ENCODE results near the gene DENND1A. TPM values are rescaled to one million over a fixed set of nuclear protein-coding genes. Genes with fewer than 3 reads are reported as not detected.

The DENND1A gene
- total RNA-seq, 1 experiment from 2014 or later: 29.7 TPM

DNA sequence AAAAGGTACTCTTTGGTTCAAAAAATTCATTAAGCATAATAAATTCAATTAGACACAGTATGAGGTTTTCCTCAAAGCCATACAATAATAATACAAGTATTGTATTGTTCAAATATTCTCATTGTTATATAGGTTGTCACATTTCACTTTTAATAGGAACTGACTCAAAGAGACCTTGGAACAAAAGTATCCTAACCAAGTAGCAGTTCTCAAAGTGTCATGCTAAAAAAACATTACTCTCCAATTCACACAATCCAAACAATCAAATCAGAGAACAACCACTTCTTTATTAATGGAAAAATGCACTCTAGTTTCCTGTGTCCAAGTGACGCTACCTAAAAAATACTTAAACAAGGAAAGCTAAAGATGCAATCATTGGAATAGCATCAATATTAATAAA lies 115.4 kb downstream of the DENND1A start:
- Histone ChIP-seq H3K36me3 (ENCODE audit: low read depth, low read length) (no peaks in the 10 kb centered on the region), H4K20me1 (ENCODE audit: low read length) (no peaks in the 10 kb centered on the region), H3K9me3 (ENCODE audit: low read length) (no peaks in the 10 kb centered on the region), H2AFZ (ENCODE audit: low read length) (no peak overlapping the region), H3F3A (ENCODE audit: low read length, unreplicated experiment) (no peaks in the 10 kb centered on the region), H3K4me1 (ENCODE audit: insufficient read depth, low read length) (no peaks in the 10 kb centered on the region), H3K27me3 (ENCODE audit: low read length) (no peaks in the 10 kb centered on the region), H3K4me2 (ENCODE audit: low read length) (no peak overlapping the region), H3K79me2 (ENCODE audit: low read length) (no peaks in the 10 kb centered on the region), H3K4me3 (ENCODE audit: low read length) (no peak overlapping the region), H3K9me2 (replicated peaks; ENCODE audit: low read length) (no peaks in the 10 kb centered on the region), H3K27ac (ENCODE audit: low read length) (no peak overlapping the region), H3K9ac (ENCODE audit: low read length) (no peak overlapping the region)
- ATAC-seq (no peak), DNase-seq (no peak)
- TF ChIP-seq, protein P1, sequence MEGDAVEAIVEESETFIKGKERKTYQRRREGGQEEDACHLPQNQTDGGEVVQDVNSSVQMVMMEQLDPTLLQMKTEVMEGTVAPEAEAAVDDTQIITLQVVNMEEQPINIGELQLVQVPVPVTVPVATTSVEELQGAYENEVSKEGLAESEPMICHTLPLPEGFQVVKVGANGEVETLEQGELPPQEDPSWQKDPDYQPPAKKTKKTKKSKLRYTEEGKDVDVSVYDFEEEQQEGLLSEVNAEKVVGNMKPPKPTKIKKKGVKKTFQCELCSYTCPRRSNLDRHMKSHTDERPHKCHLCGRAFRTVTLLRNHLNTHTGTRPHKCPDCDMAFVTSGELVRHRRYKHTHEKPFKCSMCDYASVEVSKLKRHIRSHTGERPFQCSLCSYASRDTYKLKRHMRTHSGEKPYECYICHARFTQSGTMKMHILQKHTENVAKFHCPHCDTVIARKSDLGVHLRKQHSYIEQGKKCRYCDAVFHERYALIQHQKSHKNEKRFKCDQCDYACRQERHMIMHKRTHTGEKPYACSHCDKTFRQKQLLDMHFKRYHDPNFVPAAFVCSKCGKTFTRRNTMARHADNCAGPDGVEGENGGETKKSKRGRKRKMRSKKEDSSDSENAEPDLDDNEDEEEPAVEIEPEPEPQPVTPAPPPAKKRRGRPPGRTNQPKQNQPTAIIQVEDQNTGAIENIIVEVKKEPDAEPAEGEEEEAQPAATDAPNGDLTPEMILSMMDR (conservative IDR thresholded peaks at IDR 0.05; ENCODE audit: low read depth, low read length): no peak
- TF ChIP-seq EZH2 (IDR thresholded peaks at IDR 0.05; ENCODE audit: low read length, unreplicated experiment) (no peak), EZH2phosphoT487 (IDR thresholded peaks at IDR 0.05; ENCODE audit: borderline replicate concordance, low read length) (no peak)
- ChIA-PET CTCF (no interaction called here), POLR2A (ENCODE audit: unreplicated experiment) (no interaction called here)
- intact Hi-C loops (cut with micrococcal nuclease): no loop called here
- BruUV-seq (replicated peaks): no TSS peak

DNA sequence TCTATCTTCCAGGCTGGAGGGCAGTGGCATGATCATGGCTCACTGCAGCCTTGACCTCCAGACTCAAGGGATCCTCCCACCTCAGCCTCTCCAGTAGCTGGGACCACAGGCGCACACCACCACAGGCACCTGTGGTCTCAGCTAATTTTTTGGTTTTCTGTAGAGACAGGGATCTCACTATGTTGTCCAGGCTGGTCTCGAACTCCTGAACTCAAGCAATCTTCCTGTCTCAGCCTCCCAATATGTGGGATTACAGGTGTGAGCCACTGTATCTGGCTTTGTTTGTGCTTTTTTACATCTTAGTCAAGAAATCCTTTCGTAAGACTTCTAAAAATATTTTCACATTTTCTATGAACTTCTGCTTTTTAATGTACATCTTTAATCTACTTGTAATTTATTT lies 116.9 kb downstream of the DENND1A start:
- no peak for TF ChIP-seq EZH2 (IDR thresholded peaks at IDR 0.05; ENCODE audit: low read length, unreplicated experiment)
- TF ChIP-seq, protein P1 (conservative IDR thresholded peaks at IDR 0.05; ENCODE audit: low read depth, low read length): no peak
- TF ChIP-seq EZH2phosphoT487 (IDR thresholded peaks at IDR 0.05; ENCODE audit: borderline replicate concordance, low read length): no peak
- H3K36me3 ChIP-seq (ENCODE audit: low read depth, low read length): no peaks in the 10 kb centered on the region
- ATAC-seq (no peak), DNase-seq (no peak)
- ChIA-PET CTCF (no interaction called here), POLR2A (ENCODE audit: unreplicated experiment) (no interaction called here)
- no peaks in the 10 kb centered on the region for H4K20me1 ChIP-seq (ENCODE audit: low read length)
- H3K9ac ChIP-seq (ENCODE audit: low read length): no peak overlapping the region
- H3K9me2 ChIP-seq (replicated peaks; ENCODE audit: low read length): no peaks in the 10 kb centered on the region
- intact Hi-C loops (cut with micrococcal nuclease): no loop called here
- H3K4me1 ChIP-seq (ENCODE audit: insufficient read depth, low read length): no peaks in the 10 kb centered on the region
- H3K4me2 ChIP-seq (ENCODE audit: low read length): no peak overlapping the region
- no peaks in the 10 kb centered on the region for H3K9me3 ChIP-seq (ENCODE audit: low read length)
- H3K27ac ChIP-seq (ENCODE audit: low read length): no peak overlapping the region
- H3K27me3 ChIP-seq (ENCODE audit: low read length): no peaks in the 10 kb centered on the region
- no peaks in the 10 kb centered on the region for H3F3A ChIP-seq (ENCODE audit: low read length, unreplicated experiment)
- H3K79me2 ChIP-seq (ENCODE audit: low read length): no peaks in the 10 kb centered on the region
- no peak overlapping the region for H2AFZ ChIP-seq (ENCODE audit: low read length)
- no peak overlapping the region for H3K4me3 ChIP-seq (ENCODE audit: low read length)
- no TSS peak for BruUV-seq (replicated peaks)

DNA sequence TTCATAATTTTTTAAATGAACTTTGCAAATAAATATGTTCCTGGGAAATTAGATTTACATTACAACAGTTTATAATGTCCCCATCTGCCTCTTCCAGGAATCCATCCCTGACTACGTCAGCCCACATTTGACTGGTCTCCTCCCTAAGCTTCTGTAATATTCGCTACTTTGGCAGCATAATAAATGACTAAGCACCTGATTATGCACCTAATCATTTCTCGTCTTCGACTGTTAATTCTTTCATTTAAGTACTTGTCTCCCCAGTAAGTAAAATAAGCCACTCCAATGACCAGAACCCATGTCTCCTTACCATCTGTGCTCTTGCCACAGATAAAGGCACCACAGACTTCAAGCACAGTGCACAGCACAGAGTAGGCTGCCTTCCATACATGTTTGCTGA lies 122.7 kb downstream of the DENND1A start:
- Histone ChIP-seq H3F3A (ENCODE audit: low read length, unreplicated experiment) (no peaks in the 10 kb centered on the region), H3K9me3 (ENCODE audit: low read length) (no peaks in the 10 kb centered on the region), H3K79me2 (ENCODE audit: low read length) (no peaks in the 10 kb centered on the region), H3K4me3 (ENCODE audit: low read length) (no peak overlapping the region), H3K4me2 (ENCODE audit: low read length) (no peak overlapping the region), H4K20me1 (ENCODE audit: low read length) (no peaks in the 10 kb centered on the region), H3K9me2 (replicated peaks; ENCODE audit: low read length) (no peaks in the 10 kb centered on the region), H3K27me3 (ENCODE audit: low read length) (no peaks in the 10 kb centered on the region), H3K36me3 (ENCODE audit: low read depth, low read length) (no peaks in the 10 kb centered on the region), H2AFZ (ENCODE audit: low read length) (no peak overlapping the region), H3K27ac (ENCODE audit: low read length) (no peak overlapping the region), H3K9ac (ENCODE audit: low read length) (no peak overlapping the region), H3K4me1 (ENCODE audit: insufficient read depth, low read length) (no peaks in the 10 kb centered on the region)
- no peak for DNase-seq
- ChIA-PET CTCF (no interaction called here), POLR2A (ENCODE audit: unreplicated experiment) (no interaction called here)
- no peak for TF ChIP-seq EZH2 (IDR thresholded peaks at IDR 0.05; ENCODE audit: low read length, unreplicated experiment)
- TF ChIP-seq EZH2phosphoT487 (IDR thresholded peaks at IDR 0.05; ENCODE audit: borderline replicate concordance, low read length): no peak
- TF ChIP-seq, protein P1 (conservative IDR thresholded peaks at IDR 0.05; ENCODE audit: low read depth, low read length): no peak
- no TSS peak for BruUV-seq (replicated peaks)
- no peak for ATAC-seq
- intact Hi-C loops (cut with micrococcal nuclease): no loop called here

All from PC-3 (cell line).